Iris pigment epithelial cell (primary cell): ENCODE results near the gene PRDM16.

Experiments used
- DNase-seq: peaks from one replicate; pipeline ENCODE4 v3.0.0-alpha.2; 2011; ENCODE audit warnings: low read depth

The PRDM16 gene

GRCh38 chr1:3103967-3104677, 35.1 kb downstream of the PRDM16 start:
- no peak for DNase-seq

- peak; percentile 3 for DNase-seq
These were observed 36.3 kb downstream of the PRDM16 start for GRCh38 chr1:3105167-3105863.

GRCh38 chr1:3106216-3106615, 37.2 kb downstream of the PRDM16 start:
- no peak for DNase-seq

- no peak for DNase-seq
These were observed 38.2 kb downstream of the PRDM16 start for GRCh38 chr1:3107201-3107600.

- DNase-seq, result no peak
These were observed 40.4 kb downstream of the PRDM16 start for GRCh38 chr1:3109355-3109754.

- DNase-seq, result no peak
These were observed 42.5 kb downstream of the PRDM16 start for GRCh38 chr1:3111348-3112021.

GRCh38 chr1:3112526-3112925, 43.5 kb downstream of the PRDM16 start:
- no peak for DNase-seq

- no peak for DNase-seq
These were observed 44.2 kb downstream of the PRDM16 start for GRCh38 chr1:3113047-3113740.

GRCh38 chr1:3113741-3114056, 44.7 kb downstream of the PRDM16 start:
- DNase-seq, result no peak

- DNase-seq, result no peak
These were observed 45.2 kb downstream of the PRDM16 start for GRCh38 chr1:3114131-3114744.

GRCh38 chr1:3114846-3115245, 45.8 kb downstream of the PRDM16 start:
- no peak for DNase-seq

GRCh38 chr1:3115275-3116149, 46.5 kb downstream of the PRDM16 start:
- DNase-seq, result no peak

GRCh38 chr1:3116150-3116510, 47.1 kb downstream of the PRDM16 start:
- no peak for DNase-seq

GRCh38 chr1:3116560-3116959, 47.6 kb downstream of the PRDM16 start:
- no peak for DNase-seq

- DNase-seq, result no peak
These were observed 48.9 kb downstream of the PRDM16 start for GRCh38 chr1:3117879-3118278.

GRCh38 chr1:3119061-3119460, 50.1 kb downstream of the PRDM16 start:
- no peak for DNase-seq

GRCh38 chr1:3119725-3120124, 50.7 kb downstream of the PRDM16 start:
- DNase-seq, result no peak

- no peak for DNase-seq
These were observed 51.1 kb downstream of the PRDM16 start for GRCh38 chr1:3120140-3120539.

GRCh38 chr1:3120994-3121393, 52.0 kb downstream of the PRDM16 start:
- no peak for DNase-seq

GRCh38 chr1:3121401-3122210, 52.6 kb downstream of the PRDM16 start:
- DNase-seq, result no peak

- no peak for DNase-seq
These were observed 53.3 kb downstream of the PRDM16 start for GRCh38 chr1:3122311-3122710.
